Measurements from ENCODE around the gene RPE.

DNA sequence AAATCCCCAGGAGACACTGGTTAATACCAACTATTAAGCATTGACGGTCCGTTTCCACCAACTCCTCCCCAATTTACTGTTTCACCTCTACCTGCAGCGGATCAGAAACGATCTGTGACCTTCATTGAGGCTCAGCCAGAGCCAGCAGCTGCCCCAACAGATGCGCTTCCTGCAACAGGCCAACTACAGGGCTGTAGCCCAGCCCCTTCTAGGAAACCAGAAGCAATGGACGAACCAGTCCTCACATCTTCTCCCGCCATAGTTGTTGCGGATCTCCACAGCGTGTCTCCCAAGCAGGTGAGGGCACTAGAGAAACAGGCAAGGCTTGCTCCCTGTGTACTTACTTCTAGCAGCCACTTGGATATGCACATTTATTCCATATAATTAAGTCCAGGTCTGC is 8.5 kb upstream of the RPE start:
- TF ChIP-seq EP300 (IDR thresholded peaks at IDR 0.05; ENCODE audit: borderline replicate concordance in 1 of 2, control insufficient read depth in 1 of 2, low read depth in 2 of 2, low read length in 2 of 2) (no peak), ATF7 (IDR thresholded peaks at IDR 0.05; ENCODE audit: low read depth) (no peak), BACH1 (IDR thresholded peaks at IDR 0.05; ENCODE audit: borderline replicate concordance) (no peak)
- TF ChIP-seq, protein P1, sequence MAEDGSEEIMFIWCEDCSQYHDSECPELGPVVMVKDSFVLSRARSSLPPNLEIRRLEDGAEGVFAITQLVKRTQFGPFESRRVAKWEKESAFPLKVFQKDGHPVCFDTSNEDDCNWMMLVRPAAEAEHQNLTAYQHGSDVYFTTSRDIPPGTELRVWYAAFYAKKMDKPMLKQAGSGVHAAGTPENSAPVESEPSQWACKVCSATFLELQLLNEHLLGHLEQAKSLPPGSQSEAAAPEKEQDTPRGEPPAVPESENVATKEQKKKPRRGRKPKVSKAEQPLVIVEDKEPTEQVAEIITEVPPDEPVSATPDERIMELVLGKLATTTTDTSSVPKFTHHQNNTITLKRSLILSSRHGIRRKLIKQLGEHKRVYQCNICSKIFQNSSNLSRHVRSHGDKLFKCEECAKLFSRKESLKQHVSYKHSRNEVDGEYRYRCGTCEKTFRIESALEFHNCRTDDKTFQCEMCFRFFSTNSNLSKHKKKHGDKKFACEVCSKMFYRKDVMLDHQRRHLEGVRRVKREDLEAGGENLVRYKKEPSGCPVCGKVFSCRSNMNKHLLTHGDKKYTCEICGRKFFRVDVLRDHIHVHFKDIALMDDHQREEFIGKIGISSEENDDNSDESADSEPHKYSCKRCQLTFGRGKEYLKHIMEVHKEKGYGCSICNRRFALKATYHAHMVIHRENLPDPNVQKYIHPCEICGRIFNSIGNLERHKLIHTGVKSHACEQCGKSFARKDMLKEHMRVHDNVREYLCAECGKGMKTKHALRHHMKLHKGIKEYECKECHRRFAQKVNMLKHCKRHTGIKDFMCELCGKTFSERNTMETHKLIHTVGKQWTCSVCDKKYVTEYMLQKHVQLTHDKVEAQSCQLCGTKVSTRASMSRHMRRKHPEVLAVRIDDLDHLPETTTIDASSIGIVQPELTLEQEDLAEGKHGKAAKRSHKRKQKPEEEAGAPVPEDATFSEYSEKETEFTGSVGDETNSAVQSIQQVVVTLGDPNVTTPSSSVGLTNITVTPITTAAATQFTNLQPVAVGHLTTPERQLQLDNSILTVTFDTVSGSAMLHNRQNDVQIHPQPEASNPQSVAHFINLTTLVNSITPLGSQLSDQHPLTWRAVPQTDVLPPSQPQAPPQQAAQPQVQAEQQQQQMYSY (CRISPR knock-in tag; IDR thresholded peaks at IDR 0.05) = no peak

All from GM12878 (cell line).